HepG2 (cell line): ENCODE results near the gene FAM114A1. TPM values are rescaled to one million over a fixed set of nuclear protein-coding genes. Genes with fewer than 3 reads are reported as not detected.

Experiments used
- ATAC-seq: fragments of 200-7000 bp; cut with Tn5 transposase; 3 replicates; pipeline ENCODE4 v1.9.1; 2020; ENCODE audit warnings: mild to moderate bottlenecking, moderate library complexity
- BruUV-seq: library from RNA; stranded (reverse); fragments of 400-500 nt; replicated peaks from 2 replicates; lab custom pipeline; 2021; lab: Mats Ljungman, UMichigan
- CTCF ChIA-PET: fragments of 300-600 bp; formaldehyde crosslinking; extraction: SDS; loops from one replicate; lab custom pipeline; 2021; ENCODE audit warnings: low total read pairs, inconsistent platforms, low intra/inter-chr PET ratio; lab: Yijun Ruan, JAX
- POLR2A ChIA-PET: fragments of 350-600 bp; sonication (Branson Sonifier 250); formaldehyde crosslinking; loops from one replicate; lab custom pipeline; 2020; ENCODE audit warnings: antibody characterized with exemption, inconsistent platforms; lab: Yijun Ruan, JAX
- DNase-seq: peaks from one replicate; pipeline ENCODE4 v3.0.0-alpha.2; 2015; ENCODE audit warnings: low spot score
- FAIRE-seq: peaks from 3 replicates; lab custom pipeline; 2011; peaks lifted over from hg19 to GRCh38; lab: Jason Lieb, UNC
- H2AFZ ChIP-seq: one replicate; pipeline ENCODE4 v1.6.1; 2011; ENCODE audit warnings: low read length, inconsistent platforms
- H3K27ac ChIP-seq: fragments of 300-600 bp; 3 replicates; pipeline ENCODE4 v1.8.0; 2011; ENCODE audit warnings: mixed run types, mild to moderate bottlenecking, mixed read lengths, low read length, inconsistent platforms; ENCODE audit not compliant: insufficient read depth; ENCODE audit errors: extremely low read length
- H3K27me3 ChIP-seq, 2 experiments: fragments of 200-600 bp in 1 of 2; 2 replicates in 1 of 2; 3 replicates in 1 of 2; pipeline versions ENCODE4 v1.6.0 to v1.8.0; 2011; ENCODE audit warnings: low read length in 2 of 2, mild to moderate bottlenecking in 2 of 2, moderate library complexity in 2 of 2, inconsistent platforms in 1 of 2; ENCODE audit not compliant: insufficient read depth in 2 of 2, control insufficient read depth in 1 of 2
- H3K36me3 ChIP-seq, 2 experiments: fragments of 200-600 bp in 1 of 2; replicated peaks in 1 of 2; 2 replicates in 1 of 2; 3 replicates in 1 of 2; pipeline versions ENCODE4 v1.5.1 to v1.8.0; 2011; ENCODE audit warnings: low read length in 2 of 2, inconsistent platforms in 1 of 2; ENCODE audit not compliant: insufficient read depth in 2 of 2, control insufficient read depth in 1 of 2
- H3K4me1 ChIP-seq: 2 replicates; pipeline ENCODE4 v1.5.1; 2012; ENCODE audit warnings: low read length, inconsistent platforms; ENCODE audit not compliant: insufficient read depth
- H3K4me2 ChIP-seq: 2 replicates; pipeline ENCODE4 v1.6.0; 2011; ENCODE audit warnings: low read depth, low read length, inconsistent platforms
- H3K4me3 ChIP-seq, 3 experiments: fragments of 200-600 bp in 1 of 3; sonication (generic), shearing (Covaris generic) in 1 of 3; replicated peaks in 1 of 3; 2 replicates each; pipeline ENCODE4 v1.5.1; 2011 to 2016; ENCODE audit warnings: low read length in 3 of 3, inconsistent platforms in 2 of 3, low read depth in 2 of 3, mild to moderate bottlenecking in 2 of 3, control low read depth in 1 of 3, mixed read lengths in 1 of 3; ENCODE audit not compliant: insufficient read depth in 1 of 3
- H3K79me2 ChIP-seq: one replicate; pipeline ENCODE4 v1.6.1; 2011; ENCODE audit warnings: low read length, inconsistent platforms; ENCODE audit not compliant: insufficient read depth
- H3K9ac ChIP-seq: 2 replicates; pipeline ENCODE4 v1.6.0; 2011; ENCODE audit warnings: mild to moderate bottlenecking, low read depth, low read length, inconsistent platforms; ENCODE audit not compliant: insufficient read depth
- H3K9me3 ChIP-seq: 2 replicates; pipeline ENCODE4 v1.5.1; 2012; ENCODE audit warnings: mild to moderate bottlenecking, low read length
- H4K20me1 ChIP-seq: 2 replicates; pipeline ENCODE4 v1.6.0; 2011; ENCODE audit warnings: inconsistent platforms, mild to moderate bottlenecking, low read length, moderate library complexity; ENCODE audit not compliant: insufficient read depth
- BORCS8-MEF2B ChIP-seq: sonication (generic); formaldehyde crosslinking; IDR thresholded peaks from 2 replicates; pipeline ENCODE4 v1.8.0; 2022; ENCODE audit warnings: mild to moderate bottlenecking, missing genetic modification reagents
- EZH2 ChIP-seq: conservative IDR thresholded peaks from 2 replicates; pipeline ENCODE4 v1.6.1; 2012; ENCODE audit warnings: mild to moderate bottlenecking, low read depth, low read length, moderate library complexity
- HHEX ChIP-seq: IDR thresholded peaks from 2 replicates; pipeline ENCODE4 v1.6.1; 2016; ENCODE audit warnings: control low read depth
- STAT5B ChIP-seq: sonication (generic); formaldehyde crosslinking; IDR thresholded peaks from 2 replicates; pipeline ENCODE4 v1.4.0; 2020; ENCODE audit warnings: missing genetic modification reagents
- ZNF138 ChIP-seq: sonication (generic); formaldehyde crosslinking; IDR thresholded peaks from 2 replicates; pipeline ENCODE4 v1.5.0; 2020; ENCODE audit warnings: mild to moderate bottlenecking, low read depth, missing genetic modification reagents
- ZNF143 ChIP-seq: sonication (generic); formaldehyde crosslinking; IDR thresholded peaks from 2 replicates; pipeline ENCODE4 v1.4.0; 2020; ENCODE audit warnings: missing genetic modification reagents
- ZNF3 ChIP-seq: IDR thresholded peaks from 2 replicates; pipeline ENCODE4 v1.7.0; 2017; ENCODE audit warnings: inconsistent platforms
- ZNF605 ChIP-seq: sonication (generic); formaldehyde crosslinking; IDR thresholded peaks from 2 replicates; pipeline ENCODE4 v1.8.0; 2022; ENCODE audit warnings: mild to moderate bottlenecking, missing genetic modification reagents
- WGBS: methylation state at CpG from one replicate; pipeline ENCODE4 v1.1.6; 2017; ENCODE audit warnings: low lambda C conversion rate; 5-methylcytosine and 5-hydroxymethylcytosine counted together
- in situ Hi-C: cut with HindIII; loops from 2 replicates; pipeline ENCODE4 v1.10.0; 2017; ENCODE audit warnings: low pct_unique_long_range_greater_than_20kb; ENCODE audit not compliant: extremely low pct_ligation_motif_present
- intact Hi-C: fragments of 100-400 bp; cut with micrococcal nuclease; formaldehyde crosslinking; loops from one replicate; pipeline ENCODE4 v1.10.0; 2022; ENCODE audit not compliant: unreplicated experiment
- polyA plus RNA-seq, 8 experiments: library from polyadenylated mRNA; depleted of rRNA in 3 of 8; stranded (reverse) in 7 of 8; unstranded in 1 of 8; fragments of >200 nt; fragmentation: Illumina TruSeq in 4 of 8; extraction: Trizol in 4 of 8; gene quantifications; 2 replicates each; pipeline versions ENCODE4 v1.2.1 to v1.2.3, GENCODE V29; 2011 to 2016; ENCODE audit warnings: low read depth in 4 of 8, missing spikeins in 1 of 8, mixed read lengths in 1 of 8; ENCODE audit not compliant: insufficient read depth in 1 of 8
- total RNA-seq, 5 experiments: library from RNA; depleted of rRNA; stranded (reverse); fragments of >200 nt; fragmentation: Illumina TruSeq; extraction: Trizol; gene quantifications; 2 replicates each; pipeline ENCODE4 v1.2.3, GENCODE V29; 2016; ENCODE audit warnings: low read depth in 1 of 5
- TF ChIP-seq, protein P1 (sequence below): sonication (generic); formaldehyde crosslinking; IDR thresholded peaks from 2 replicates; pipeline ENCODE4 v1.4.0; 2020; ENCODE audit warnings: mild to moderate bottlenecking, missing genetic modification reagents
- TF ChIP-seq, protein P2 (sequence below): sonication (generic); formaldehyde crosslinking; IDR thresholded peaks from 2 replicates; pipeline ENCODE4 v1.5.0; 2020; ENCODE audit warnings: missing genetic modification reagents
- TF ChIP-seq, protein P3 (sequence below): sonication (generic); formaldehyde crosslinking; IDR thresholded peaks from 2 replicates; pipeline ENCODE4 v1.4.0; 2020; ENCODE audit warnings: missing genetic modification reagents
- TF ChIP-seq, protein P4 (sequence below): sonication (generic); formaldehyde crosslinking; IDR thresholded peaks from 2 replicates; pipeline ENCODE4 v1.5.1; 2020; ENCODE audit warnings: missing genetic modification reagents, mild to moderate bottlenecking, borderline replicate concordance
- TF ChIP-seq, protein P5 (sequence below): sonication (generic); formaldehyde crosslinking; IDR thresholded peaks from 2 replicates; pipeline ENCODE4 v1.9.0; 2022; ENCODE audit warnings: missing genetic modification reagents, mild to moderate bottlenecking, borderline replicate concordance

Gene FAM114A1
- total and polyA plus RNA-seq, 2 of the 13 experiments (the other 11 are each of a cell fraction or from before 2014, with no cell fraction given): 61.0 to 76.9 TPM

DNA sequence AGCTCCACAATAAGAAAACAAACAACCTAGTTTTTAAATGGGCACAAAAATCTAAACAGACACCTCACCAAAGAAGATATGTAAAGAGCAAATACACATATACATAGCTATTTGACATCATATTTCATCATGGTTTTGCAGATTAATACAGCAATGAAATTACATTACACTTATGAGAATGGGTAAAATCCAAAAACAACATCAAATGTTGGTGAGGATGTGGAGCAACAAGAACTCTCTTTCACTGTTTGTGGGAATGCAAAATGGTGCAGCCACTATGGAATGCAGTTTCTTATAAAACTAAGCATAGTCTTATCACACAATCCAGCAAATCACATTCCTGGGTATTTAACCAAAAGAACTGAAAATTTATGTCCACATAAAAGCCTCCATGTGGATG, 36.0 kb upstream of the FAM114A1 start:
- no peaks in the 10 kb centered on the region for H3K79me2 ChIP-seq
- POLR2A ChIA-PET: no interaction called here
- no peaks in the 10 kb centered on the region for H3K9me3 ChIP-seq
- CTCF ChIA-PET: no interaction called here
- ATAC-seq: no peak
- no peak overlapping the region for H3K4me2 ChIP-seq
- BruUV-seq: no TSS peak
- no peak overlapping the region for H3K4me3 ChIP-seq
- H3K27ac ChIP-seq: no peak overlapping the region
- in situ Hi-C loops: no loop called here
- DNase-seq: no peak
- H3K27me3 ChIP-seq: no peaks in the 10 kb centered on the region; a peak in 1 of 5 replicates
- no peaks in the 10 kb centered on the region for H4K20me1 ChIP-seq
- intact Hi-C loops: no loop called here
- H3K4me1 ChIP-seq: peaks cover 4% of the 10 kb centered on the region; the same call in 1 of the 2 replicates
- H3K36me3 ChIP-seq: no peaks in the 10 kb centered on the region
- no peak overlapping the region for H2AFZ ChIP-seq
- FAIRE-seq: no peak
- H3K9ac ChIP-seq: no peak overlapping the region
- TF ChIP-seq, protein P1, sequence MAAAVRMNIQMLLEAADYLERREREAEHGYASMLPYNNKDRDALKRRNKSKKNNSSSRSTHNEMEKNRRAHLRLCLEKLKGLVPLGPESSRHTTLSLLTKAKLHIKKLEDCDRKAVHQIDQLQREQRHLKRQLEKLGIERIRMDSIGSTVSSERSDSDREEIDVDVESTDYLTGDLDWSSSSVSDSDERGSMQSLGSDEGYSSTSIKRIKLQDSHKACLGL (CRISPR knock-in tag): no peak
- TF ChIP-seq ZNF143 (CRISPR knock-in tag) (no peak), ZNF3 (no peak), STAT5B (CRISPR knock-in tag) (no peak), ZNF138 (no peak)

DNA sequence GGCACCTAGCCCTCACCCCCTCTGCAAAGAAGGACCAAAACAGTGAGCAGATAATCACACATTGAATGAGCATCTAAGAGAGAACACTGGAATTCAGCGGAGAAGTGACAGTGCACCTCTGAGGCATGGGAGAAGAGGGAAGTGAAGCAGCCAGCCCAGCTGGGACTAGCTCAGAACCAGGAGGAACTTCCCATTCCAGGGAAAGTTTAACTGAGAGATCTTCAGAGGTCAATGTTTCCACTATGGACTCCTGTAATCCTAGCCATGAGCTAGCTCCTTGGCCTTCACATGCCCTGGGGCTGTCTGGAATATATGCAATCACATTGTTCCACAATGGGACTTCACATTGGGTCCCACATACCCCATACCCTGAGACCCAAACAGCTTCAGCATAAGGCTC, 35.4 kb upstream of the FAM114A1 start:
- WGBS: 94% methylated on average over 1 of the region's 1 CpG
- Histone ChIP-seq H3K9me3 (no peaks in the 10 kb centered on the region), H3K79me2 (no peaks in the 10 kb centered on the region), H3K9ac (no peak overlapping the region), H3K27ac (no peak overlapping the region), H3K4me2 (no peak overlapping the region), H3K4me3 (no peak overlapping the region), H3K27me3 (no peaks in the 10 kb centered on the region; a peak in 1 of 5 replicates), H3K36me3 (no peaks in the 10 kb centered on the region), H2AFZ (no peak overlapping the region), H3K4me1 (peaks cover 4% of the 10 kb centered on the region; the same call in 1 of the 2 replicates), H4K20me1 (no peaks in the 10 kb centered on the region)
- ChIA-PET POLR2A (no interaction called here), CTCF (no interaction called here)
- no peak for FAIRE-seq
- no peak for ATAC-seq
- DNase-seq: no peak
- BruUV-seq: no TSS peak
- intact Hi-C loops (no loop called here), in situ Hi-C loops (no loop called here)
- TF ChIP-seq HHEX (CRISPR knock-in tag) (no peak), EZH2 (no peak), BORCS8-MEF2B (CRISPR knock-in tag) (no peak), ZNF605 (CRISPR knock-in tag) (no peak)
- TF ChIP-seq, protein P2, sequence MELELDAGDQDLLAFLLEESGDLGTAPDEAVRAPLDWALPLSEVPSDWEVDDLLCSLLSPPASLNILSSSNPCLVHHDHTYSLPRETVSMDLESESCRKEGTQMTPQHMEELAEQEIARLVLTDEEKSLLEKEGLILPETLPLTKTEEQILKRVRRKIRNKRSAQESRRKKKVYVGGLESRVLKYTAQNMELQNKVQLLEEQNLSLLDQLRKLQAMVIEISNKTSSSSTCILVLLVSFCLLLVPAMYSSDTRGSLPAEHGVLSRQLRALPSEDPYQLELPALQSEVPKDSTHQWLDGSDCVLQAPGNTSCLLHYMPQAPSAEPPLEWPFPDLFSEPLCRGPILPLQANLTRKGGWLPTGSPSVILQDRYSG: no peak
- TF ChIP-seq, protein P3, sequence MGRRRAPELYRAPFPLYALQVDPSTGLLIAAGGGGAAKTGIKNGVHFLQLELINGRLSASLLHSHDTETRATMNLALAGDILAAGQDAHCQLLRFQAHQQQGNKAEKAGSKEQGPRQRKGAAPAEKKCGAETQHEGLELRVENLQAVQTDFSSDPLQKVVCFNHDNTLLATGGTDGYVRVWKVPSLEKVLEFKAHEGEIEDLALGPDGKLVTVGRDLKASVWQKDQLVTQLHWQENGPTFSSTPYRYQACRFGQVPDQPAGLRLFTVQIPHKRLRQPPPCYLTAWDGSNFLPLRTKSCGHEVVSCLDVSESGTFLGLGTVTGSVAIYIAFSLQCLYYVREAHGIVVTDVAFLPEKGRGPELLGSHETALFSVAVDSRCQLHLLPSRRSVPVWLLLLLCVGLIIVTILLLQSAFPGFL: no peak
- TF ChIP-seq, protein P4, sequence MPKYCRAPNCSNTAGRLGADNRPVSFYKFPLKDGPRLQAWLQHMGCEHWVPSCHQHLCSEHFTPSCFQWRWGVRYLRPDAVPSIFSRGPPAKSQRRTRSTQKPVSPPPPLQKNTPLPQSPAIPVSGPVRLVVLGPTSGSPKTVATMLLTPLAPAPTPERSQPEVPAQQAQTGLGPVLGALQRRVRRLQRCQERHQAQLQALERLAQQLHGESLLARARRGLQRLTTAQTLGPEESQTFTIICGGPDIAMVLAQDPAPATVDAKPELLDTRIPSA (CRISPR knock-in tag): no peak
- TF ChIP-seq, protein P5, sequence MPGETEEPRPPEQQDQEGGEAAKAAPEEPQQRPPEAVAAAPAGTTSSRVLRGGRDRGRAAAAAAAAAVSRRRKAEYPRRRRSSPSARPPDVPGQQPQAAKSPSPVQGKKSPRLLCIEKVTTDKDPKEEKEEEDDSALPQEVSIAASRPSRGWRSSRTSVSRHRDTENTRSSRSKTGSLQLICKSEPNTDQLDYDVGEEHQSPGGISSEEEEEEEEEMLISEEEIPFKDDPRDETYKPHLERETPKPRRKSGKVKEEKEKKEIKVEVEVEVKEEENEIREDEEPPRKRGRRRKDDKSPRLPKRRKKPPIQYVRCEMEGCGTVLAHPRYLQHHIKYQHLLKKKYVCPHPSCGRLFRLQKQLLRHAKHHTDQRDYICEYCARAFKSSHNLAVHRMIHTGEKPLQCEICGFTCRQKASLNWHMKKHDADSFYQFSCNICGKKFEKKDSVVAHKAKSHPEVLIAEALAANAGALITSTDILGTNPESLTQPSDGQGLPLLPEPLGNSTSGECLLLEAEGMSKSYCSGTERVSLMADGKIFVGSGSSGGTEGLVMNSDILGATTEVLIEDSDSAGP: no peak
